SK-N-SH (cell line): Measurements from ENCODE around the gene PLAU.

Experiments used
- ELF1 ChIP-seq: IDR thresholded peaks from 2 replicates; pipeline ENCODE4 v1.4.0; 2012
- MEF2A ChIP-seq: IDR thresholded peaks from 2 replicates; pipeline ENCODE4 v1.4.0; 2012; ENCODE audit warnings: low read depth, borderline replicate concordance
- POLR2AphosphoS5 ChIP-seq: IDR thresholded peaks from 2 replicates; pipeline ENCODE4 v1.6.1; 2012; ENCODE audit warnings: low read depth, low read length
- RAD21 ChIP-seq: IDR thresholded peaks from 2 replicates; pipeline ENCODE4 v1.6.1; 2012; ENCODE audit warnings: mild to moderate bottlenecking, low read length
- SIN3A ChIP-seq: IDR thresholded peaks from 2 replicates; pipeline ENCODE4 v1.6.1; 2012; ENCODE audit warnings: low read depth, mild to moderate bottlenecking, low read length, moderate library complexity, borderline replicate concordance

DNA sequence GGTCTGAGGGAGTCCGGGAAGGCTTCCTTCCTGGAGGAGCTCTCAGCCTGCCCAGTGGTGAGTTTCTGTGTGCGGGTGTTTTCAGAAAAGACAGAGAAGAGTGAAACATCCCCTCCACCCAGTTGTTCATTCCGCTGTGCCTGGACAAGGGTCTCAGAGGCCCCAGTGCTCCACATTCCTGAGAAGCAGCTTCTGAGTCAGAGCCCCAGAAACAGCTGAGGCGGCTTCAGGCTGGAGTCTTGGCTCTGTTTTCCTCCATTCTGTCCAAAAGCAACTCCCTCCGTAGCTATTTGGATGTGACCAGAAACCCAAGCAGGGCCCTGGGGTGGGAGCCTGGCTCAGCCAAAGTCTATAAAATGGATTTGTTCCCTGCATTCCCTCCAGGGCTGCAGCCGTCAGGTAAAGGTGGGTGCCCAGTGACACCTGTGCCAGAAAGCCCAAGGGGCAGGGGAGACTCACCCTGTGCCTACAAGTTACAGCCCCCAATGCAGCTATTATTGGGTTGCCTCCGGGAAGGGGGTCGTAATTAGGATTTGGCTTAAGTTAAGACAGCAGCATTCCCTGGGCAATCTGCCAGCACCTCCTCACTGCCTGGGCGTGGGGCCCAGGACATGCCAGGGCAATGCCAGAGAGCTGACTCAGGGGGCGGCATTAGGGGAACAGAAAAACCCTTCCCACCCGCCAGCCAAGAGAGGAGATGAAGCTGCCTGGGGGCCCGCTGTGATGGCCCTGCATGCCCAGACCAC lies 23.5 kb upstream of the PLAU start:
- TF ChIP-seq SIN3A: 0 out of 2 replicates have a peak, but pooled peaks have one; percentile 27
- TF ChIP-seq ELF1: no peak
- TF ChIP-seq RAD21: peak; percentile 1; the same call in 1 of the 2 replicates
- TF ChIP-seq POLR2AphosphoS5: peak; percentile 38
- peak; percentile 77; the same call in 1 of the 2 replicates for TF ChIP-seq MEF2A
